Mesodermal cell (in vitro differentiated cells): Measurements from ENCODE around the gene SLC29A4.
"Not testable (repeated sequence)": the region's sequence is repeated elsewhere in the genome, so short reads cannot be mapped to it uniquely, and the experiment has no call there.

Experiments used
- H3K27ac ChIP-seq: 2 replicates; pipeline ENCODE4 v1.7.0; 2013; ENCODE audit warnings: mild to moderate bottlenecking, low read depth, low read length, moderate library complexity; ENCODE audit not compliant: severe bottlenecking
- H3K36me3 ChIP-seq: 2 replicates; pipeline ENCODE4 v1.7.1; 2013; ENCODE audit warnings: mild to moderate bottlenecking, low read length, moderate library complexity; ENCODE audit not compliant: control insufficient read depth, insufficient read depth
- H3K4me1 ChIP-seq: one replicate; pipeline ENCODE4 v1.7.1; 2013; ENCODE audit warnings: mild to moderate bottlenecking, low read length; ENCODE audit not compliant: insufficient read depth, control insufficient read depth, poor library complexity, severe bottlenecking
- H3K4me3 ChIP-seq: 2 replicates; pipeline ENCODE4 v1.7.0; 2013; ENCODE audit warnings: low read length, control low read depth, mild to moderate bottlenecking; ENCODE audit not compliant: insufficient read depth, poor library complexity, severe bottlenecking; ENCODE audit errors: extremely low read depth
- H3K9me3 ChIP-seq: 2 replicates; pipeline ENCODE4 v1.7.1; 2013; ENCODE audit warnings: mild to moderate bottlenecking, low read length, moderate library complexity; ENCODE audit not compliant: control insufficient read depth
- WGBS, 2 experiments: methylation state at CpG; one replicate each; pipeline ENCODE4 v1.1.5; 2013; ENCODE audit warnings: missing lambda C conversion rate in 2 of 2; ENCODE audit not compliant: insufficient coverage in 2 of 2; 5-methylcytosine and 5-hydroxymethylcytosine counted together

Gene SLC29A4

GRCh38 chr7:5275510-5275909 is 7.2 kb upstream of the SLC29A4 start:
- not testable (repeated sequence) for H3K9me3 ChIP-seq, H3K27ac ChIP-seq, H3K4me1 ChIP-seq, H3K36me3 ChIP-seq, H3K4me3 ChIP-seq
- WGBS, 2 experiments: 92 to 100% methylated on average over 3 to 7 of the region's 10 CpGs

GRCh38 chr7:5276123-5276522 is 6.6 kb upstream of the SLC29A4 start:
- H3K4me1 ChIP-seq, H3K4me3 ChIP-seq: not testable (repeated sequence)
- 95% methylated on average over 10 to 14 of the region's 14 CpGs for WGBS, 2 experiments

GRCh38 chr7:5276611-5277010 is 6.1 kb upstream of the SLC29A4 start:
- no peaks in the 10 kb centered on the region for H3K36me3 ChIP-seq
- 93 to 95% methylated on average over 10 to 11 of the region's 15 CpGs for WGBS, 2 experiments
- H3K4me1 ChIP-seq: no peaks in the 10 kb centered on the region
- H3K4me3 ChIP-seq: no peak overlapping the region
- no peaks in the 10 kb centered on the region for H3K9me3 ChIP-seq
- no peak overlapping the region for H3K27ac ChIP-seq

More at GRCh38 chr7:5276123-5276522, 6.6 kb upstream of the SLC29A4 start:
- H3K9me3 ChIP-seq, H3K36me3 ChIP-seq, H3K27ac ChIP-seq: not testable (repeated sequence)

GRCh38 chr7:5278766-5279165 is 4.0 kb upstream of the SLC29A4 start:
- WGBS, 2 experiments: 87 to 90% methylated on average over 2 to 6 of the region's 7 CpGs
- no peak overlapping the region for H3K27ac ChIP-seq

GRCh38 chr7:5279734-5280133 is 3.0 kb upstream of the SLC29A4 start:
- H3K36me3 ChIP-seq: no peaks in the 10 kb centered on the region
- H3K27ac ChIP-seq: no peak overlapping the region
- WGBS, 2 experiments: 58 to 62% methylated on average over 3 of the region's 4 CpGs
- H3K4me1 ChIP-seq: no peaks in the 10 kb centered on the region
- H3K9me3 ChIP-seq: no peaks in the 10 kb centered on the region
- no peak overlapping the region for H3K4me3 ChIP-seq

More at GRCh38 chr7:5278766-5279165, 4.0 kb upstream of the SLC29A4 start:
- Histone ChIP-seq H3K9me3 (no peaks in the 10 kb centered on the region), H3K4me3 (no peak overlapping the region), H3K4me1 (no peaks in the 10 kb centered on the region), H3K36me3 (no peaks in the 10 kb centered on the region)

- WGBS, 2 experiments: 48 to 54% methylated on average over 5 to 6 of the region's 19 CpGs
- H3K36me3 ChIP-seq, H3K4me1 ChIP-seq, H3K4me3 ChIP-seq, H3K9me3 ChIP-seq, H3K27ac ChIP-seq: not testable (repeated sequence)
Observed at GRCh38 chr7:5281598-5282500, 894 bp upstream of the SLC29A4 start.

- H3K9me3 ChIP-seq: no peaks in the 10 kb centered on the region
- H3K36me3 ChIP-seq: no peaks in the 10 kb centered on the region
- WGBS, 2 experiments: 3% methylated on average over 28 to 30 of the region's 46 CpGs
- H3K4me1 ChIP-seq: no peaks in the 10 kb centered on the region
- H3K27ac ChIP-seq: no peak overlapping the region
- peak overlapping the region; percentile 60 for H3K4me3 ChIP-seq
Observed at GRCh38 chr7:5283421-5284303, 919 bp downstream of the SLC29A4 start.

GRCh38 chr7:5284304-5285281 is 1.9 kb downstream of the SLC29A4 start:
- WGBS, 2 experiments: 39 to 66% methylated on average over 6 to 18 of the region's 24 CpGs
- H3K36me3 ChIP-seq: peaks cover 4% of the 10 kb centered on the region
- no peak overlapping the region for H3K4me3 ChIP-seq

GRCh38 chr7:5286933-5287332 is 4.2 kb downstream of the SLC29A4 start:
- Histone ChIP-seq H3K27ac (no peak overlapping the region), H3K4me1 (no peaks in the 10 kb centered on the region), H3K36me3 (peaks cover 7% of the 10 kb centered on the region), H3K9me3 (no peaks in the 10 kb centered on the region), H3K4me3 (no peak overlapping the region)
- WGBS, 2 experiments: 79 to 81% methylated on average over 8 to 9 of the region's 9 CpGs

More at GRCh38 chr7:5284304-5285281, 1.9 kb downstream of the SLC29A4 start:
- H3K4me1 ChIP-seq: no peaks in the 10 kb centered on the region
- no peaks in the 10 kb centered on the region for H3K9me3 ChIP-seq
- H3K27ac ChIP-seq: no peak overlapping the region

- not testable (repeated sequence) for H3K4me3 ChIP-seq, H3K9me3 ChIP-seq
- WGBS, 2 experiments: 88 to 94% methylated on average over 5 of the region's 5 CpGs
Observed at GRCh38 chr7:5287373-5287772, 4.6 kb downstream of the SLC29A4 start.

More at GRCh38 chr7:5287373-5287772, 4.6 kb downstream of the SLC29A4 start:
- not testable (repeated sequence) for H3K27ac ChIP-seq, H3K4me1 ChIP-seq, H3K36me3 ChIP-seq
